HK-2 (cell line): Measurements from ENCODE around the gene HSPA5.
"Not testable (repeated sequence)": the region's sequence is repeated elsewhere in the genome, so short reads cannot be mapped to it uniquely, and the experiment has no call there.

Experiments
- DNase-seq: peaks from one replicate; pipeline ENCODE4 v3.0.0-alpha.2; 2018; ENCODE audit not compliant: unreplicated experiment

The HSPA5 gene

GRCh38 chr9:125241863-125242739, 958 bp upstream of the HSPA5 start:
- no peak for DNase-seq

DNA sequence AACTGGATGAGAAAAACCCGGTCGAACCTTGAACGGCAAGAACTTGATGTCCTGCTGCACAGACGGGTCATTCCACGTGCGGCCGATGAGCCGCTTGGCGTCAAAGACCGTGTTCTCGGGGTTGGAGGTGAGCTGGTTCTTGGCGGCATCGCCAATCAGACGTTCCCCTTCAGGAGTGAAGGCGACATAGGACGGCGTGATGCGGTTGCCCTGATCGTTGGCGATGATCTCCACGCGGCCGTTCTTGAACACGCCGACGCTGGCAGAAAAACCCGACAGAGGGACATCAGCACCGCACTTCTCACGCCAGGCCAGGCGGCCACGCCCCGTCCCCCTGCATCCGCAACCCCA, 519 bp downstream of the HSPA5 start:
- peak; percentile 49 for DNase-seq

DNA sequence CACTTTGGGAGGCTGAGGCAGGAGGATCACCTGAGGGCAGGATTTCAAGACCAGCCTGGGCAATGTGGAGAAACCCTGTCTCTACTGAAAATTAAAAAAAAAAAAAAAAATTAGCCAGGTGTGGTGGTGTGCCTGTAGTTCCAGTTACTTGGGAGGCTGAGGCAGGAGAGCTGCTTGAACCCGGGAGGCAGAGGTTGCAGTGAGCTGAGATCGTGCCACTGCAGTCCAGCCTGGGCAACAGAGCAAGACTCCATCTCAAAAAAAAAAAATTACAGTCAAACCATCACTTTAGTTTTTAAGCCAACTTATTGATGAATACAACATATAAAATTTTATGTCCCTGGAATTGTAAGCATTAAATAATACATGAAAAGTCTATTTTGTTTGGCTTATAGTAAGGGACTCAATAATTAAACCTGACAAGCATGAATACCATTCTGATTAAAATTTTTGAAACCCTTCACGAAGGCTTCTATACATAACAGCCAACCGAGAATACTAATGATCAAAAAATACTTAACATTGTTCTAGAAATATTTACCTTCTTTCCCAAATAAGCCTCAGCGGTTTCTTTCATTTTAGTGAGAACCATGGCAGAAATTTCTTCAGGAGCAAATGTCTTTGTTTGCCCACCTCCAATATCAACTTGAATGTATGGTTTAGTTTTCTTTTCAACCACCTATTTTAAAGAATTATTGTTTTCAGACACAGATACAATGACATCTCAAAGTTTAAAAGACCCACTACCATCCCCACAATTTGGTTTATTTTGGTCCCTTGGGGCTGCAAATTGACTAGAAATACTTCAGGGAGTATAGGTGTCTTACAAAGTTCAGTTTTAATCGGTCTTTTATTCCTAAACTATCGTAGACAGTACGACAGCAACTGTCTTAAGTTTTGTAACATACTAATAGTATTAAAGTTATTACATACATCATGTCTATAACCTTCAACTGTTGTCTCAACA, 1.2 kb downstream of the HSPA5 start:
- DNase-seq = no peak

DNA sequence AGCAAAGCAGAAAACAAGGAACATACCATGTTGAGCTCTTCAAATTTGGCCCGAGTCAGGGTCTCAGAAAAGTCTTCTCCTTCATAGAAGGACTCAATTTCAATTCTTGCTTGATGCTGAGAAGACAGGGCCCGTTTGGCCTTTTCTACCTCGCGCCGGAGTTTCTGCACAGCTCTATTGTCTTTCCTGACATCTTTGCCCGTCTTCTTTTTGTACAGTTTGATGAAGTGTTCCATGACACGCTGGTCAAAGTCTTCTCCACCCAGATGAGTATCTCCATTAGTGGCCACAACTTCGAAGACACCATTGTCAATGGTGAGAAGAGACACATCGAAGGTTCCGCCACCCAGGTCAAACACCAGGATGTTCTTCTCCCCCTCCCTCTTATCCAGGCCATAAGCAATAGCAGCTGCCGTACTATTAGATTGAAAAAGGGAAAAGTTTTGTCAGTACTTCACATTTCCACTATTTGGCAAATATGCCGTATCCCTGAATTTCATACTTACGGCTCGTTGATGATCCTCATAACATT, 2.2 kb downstream of the HSPA5 start:
- no peak for DNase-seq

DNA sequence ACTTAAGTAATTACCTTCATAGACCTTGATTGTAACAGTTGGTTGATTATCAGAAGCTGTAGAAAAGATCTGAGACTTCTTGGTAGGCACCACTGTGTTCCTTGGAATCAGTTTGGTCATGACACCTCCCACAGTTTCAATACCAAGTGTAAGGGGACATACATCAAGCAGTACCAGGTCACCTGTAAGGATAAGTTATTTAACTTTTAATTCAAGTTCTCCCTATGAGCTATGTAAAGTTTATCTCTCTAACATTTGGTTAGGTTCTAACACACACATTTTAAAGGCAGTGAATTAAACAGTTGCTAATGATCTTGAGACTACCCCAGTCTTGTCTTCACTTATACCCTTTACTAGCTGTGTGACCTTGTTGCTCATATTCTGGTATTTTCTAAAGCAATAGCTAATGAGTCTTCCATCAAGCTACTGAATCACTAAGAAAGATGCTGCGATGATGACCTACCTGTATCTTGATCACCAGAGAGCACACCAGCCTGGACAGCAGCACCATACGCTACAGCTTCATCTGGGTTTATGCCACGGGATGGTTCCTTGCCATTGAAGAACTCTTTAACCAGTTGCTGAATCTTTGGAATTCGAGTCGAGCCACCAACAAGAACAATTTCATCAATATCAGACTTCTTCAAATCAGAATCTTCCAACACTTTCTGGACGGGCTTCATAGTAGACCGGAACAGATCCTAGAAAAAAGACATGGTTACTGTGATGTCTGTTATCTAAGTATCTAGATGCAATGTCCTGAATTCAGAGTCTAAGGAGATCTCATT, 2.8 kb downstream of the HSPA5 start:
- no peak for DNase-seq

DNA sequence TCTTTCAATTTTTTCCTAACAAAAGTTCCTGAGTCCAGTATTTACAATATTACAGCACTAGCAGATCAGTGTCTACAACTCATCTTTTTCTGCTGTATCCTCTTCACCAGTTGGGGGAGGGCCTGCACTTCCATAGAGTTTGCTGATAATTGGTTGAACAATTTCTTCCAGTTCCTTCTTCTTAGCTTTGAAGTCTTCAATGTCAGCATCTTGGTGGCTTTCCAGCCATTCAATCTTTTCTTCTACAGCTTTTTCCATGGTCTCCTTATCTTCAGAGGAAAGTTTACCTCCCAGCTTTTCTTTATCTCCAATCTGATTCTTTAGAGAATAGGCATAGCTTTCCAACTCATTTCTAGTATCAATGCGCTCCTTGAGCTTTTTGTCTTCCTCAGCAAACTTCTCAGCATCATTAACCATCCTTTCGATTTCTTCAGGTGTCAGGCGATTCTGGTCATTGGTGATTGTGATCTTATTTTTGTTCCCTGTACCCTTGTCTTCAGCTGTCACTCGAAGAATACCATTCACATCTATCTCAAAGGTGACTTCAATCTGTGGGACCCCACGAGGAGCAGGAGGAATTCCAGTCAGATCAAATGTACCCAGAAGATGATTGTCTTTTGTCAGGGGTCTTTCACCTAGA, 4.5 kb downstream of the HSPA5 start:
- DNase-seq = not testable (repeated sequence)

DNA sequence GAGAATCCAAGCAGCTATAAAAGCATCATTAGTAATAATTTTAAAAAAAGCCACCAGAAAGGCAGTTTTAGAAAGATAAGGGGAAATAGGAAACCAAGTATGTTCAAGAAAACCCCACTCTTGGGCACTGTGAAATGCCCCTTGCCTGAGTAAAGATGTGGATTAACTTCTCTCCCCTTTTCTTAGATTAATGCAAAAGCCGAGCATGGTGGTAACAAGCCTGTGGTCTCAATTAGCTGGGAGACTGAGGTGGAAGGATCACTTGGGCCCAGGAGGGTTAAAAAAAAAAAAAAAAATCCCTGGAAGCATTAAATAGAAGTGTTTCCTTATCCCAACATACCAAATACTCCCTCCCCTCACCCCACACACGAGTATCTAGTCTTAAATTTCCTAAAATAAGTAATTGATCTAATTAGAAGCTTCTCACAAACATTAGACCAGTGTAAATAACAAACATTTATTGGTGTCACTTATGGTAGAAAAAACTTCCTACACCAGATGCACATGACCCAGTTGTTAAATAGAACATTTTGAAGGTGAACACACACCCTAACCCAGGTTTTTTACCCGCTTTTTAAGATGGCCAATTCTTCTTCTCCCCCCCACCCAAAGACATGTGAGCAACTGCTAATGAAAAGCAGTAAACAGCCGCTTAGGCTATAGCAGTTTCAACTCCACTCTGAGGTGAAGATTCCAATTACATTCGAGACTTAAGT, 5.2 kb downstream of the HSPA5 start:
- DNase-seq = no peak

- DNase-seq = not testable (repeated sequence)
Observed at GRCh38 chr9:125234099-125234498, 7.0 kb downstream of the HSPA5 start.

DNA sequence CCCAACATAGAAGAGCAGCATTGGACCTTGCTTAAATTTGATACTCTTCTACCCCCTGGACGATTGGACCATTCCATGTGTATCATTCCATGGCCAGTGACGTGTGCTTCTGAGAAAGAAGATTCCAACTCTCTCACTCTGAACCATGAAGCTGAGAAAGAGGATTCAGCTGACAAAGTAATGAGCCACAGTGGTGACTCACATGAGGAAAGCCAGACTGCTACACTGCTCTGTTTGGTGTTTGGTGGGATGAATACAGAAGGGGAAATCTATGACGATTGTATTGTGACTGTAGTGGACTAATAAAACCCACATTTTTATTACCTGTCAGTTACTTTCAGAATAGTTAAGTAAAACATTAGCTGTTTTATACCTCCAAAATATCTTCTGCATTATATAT, 7.5 kb downstream of the HSPA5 start:
- DNase-seq = peak; percentile 56

DNA sequence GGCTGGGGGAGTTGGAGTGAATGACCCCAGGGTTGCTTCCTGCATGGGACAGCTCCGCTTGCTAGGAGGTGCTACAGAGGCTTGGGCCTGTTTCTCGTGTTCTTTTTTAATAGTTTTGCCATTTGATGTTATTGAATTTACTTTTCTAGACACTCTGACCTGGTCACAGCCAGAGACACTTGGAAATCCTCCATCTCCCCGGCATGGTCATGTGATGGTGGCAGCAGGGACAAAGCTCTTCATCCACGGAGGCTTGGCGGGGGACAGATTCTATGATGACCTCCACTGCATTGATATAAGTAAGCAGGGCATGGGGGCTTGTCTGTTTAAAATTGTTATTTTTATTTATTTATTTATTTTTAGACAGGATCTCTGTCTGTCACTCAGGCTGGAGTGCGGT, 13.4 kb downstream of the HSPA5 start:
- DNase-seq = no peak

- not testable (repeated sequence) for DNase-seq
Observed at GRCh38 chr9:125224858-125225257, 16.3 kb downstream of the HSPA5 start.

DNA sequence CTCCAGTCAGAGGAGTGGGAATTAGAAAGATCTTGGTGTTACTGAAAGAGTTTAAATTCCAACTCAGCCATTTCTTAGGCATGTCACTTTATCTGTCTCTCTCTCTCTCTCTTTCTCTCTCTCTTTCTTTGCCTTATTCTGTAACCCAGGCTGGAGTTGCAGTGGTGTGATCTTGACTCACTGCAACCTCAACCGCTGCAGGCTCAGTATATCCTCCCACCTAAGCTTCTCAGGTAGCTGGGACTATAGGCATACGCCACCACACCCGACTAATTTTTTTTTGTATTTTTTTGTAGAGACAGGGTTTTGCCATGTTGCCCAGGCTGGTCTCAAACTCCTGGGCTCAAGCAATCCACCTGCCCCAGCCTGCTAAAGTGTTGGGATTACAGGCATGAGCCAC, 22.5 kb downstream of the HSPA5 start:
- no peak for DNase-seq

DNA sequence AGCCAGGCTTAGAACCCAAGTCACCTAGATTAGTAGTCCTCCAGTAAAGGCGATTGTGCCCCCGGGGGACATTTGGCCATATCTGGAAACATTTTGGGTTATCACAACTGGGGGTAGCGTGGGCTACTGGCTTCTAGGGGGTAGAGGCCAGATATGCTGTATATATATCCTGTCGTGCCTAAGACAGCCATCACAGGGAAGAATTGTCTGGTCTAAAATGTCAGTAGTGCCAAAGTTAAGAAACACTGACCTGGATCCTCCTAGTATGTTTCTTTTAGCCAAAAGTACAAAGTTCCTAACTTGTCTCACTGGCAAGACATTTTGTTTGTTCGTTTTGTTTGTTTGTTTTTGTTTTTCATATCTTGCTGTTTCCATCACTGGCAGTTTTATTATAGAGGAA, 27.0 kb downstream of the HSPA5 start:
- DNase-seq = no peak

GRCh38 chr9:125204477-125204876, 36.7 kb downstream of the HSPA5 start:
- no peak for DNase-seq

DNA sequence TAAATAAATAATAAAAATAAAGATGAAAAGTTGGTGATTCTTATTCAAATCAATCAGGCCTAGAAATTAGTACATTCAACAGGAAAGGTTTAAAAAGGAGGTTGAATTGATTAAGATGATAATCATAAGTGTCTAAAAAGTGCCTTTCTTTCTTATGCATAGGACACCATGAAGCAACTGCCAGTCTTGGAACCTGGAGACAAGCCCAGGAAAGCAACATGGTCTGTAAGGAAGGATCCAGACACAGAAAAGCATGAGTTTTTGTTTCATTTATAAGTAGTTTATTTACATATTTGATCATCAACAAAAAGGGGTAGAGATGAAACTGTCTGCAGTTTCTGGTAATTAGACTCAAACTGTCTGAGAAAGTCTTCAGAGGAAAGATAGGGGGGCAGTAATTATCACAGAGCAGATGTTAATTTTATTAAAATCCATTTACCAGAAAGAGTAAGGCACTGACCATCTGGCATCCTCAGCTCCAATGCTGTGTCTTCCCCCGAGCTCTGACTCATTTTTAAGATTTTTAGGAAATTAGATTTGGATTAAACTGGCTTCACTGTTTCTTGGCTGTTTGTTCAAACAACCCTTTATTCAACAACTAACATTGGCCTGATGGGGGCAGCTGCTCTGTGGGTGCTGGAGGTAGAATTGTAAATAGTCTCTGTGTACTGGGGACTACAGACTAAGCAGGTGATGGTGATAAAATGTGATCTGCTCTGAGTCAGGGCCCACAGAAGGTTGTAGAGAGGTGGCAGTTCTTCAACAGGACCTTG, 38.1 kb downstream of the HSPA5 start:
- DNase-seq = no peak

DNA sequence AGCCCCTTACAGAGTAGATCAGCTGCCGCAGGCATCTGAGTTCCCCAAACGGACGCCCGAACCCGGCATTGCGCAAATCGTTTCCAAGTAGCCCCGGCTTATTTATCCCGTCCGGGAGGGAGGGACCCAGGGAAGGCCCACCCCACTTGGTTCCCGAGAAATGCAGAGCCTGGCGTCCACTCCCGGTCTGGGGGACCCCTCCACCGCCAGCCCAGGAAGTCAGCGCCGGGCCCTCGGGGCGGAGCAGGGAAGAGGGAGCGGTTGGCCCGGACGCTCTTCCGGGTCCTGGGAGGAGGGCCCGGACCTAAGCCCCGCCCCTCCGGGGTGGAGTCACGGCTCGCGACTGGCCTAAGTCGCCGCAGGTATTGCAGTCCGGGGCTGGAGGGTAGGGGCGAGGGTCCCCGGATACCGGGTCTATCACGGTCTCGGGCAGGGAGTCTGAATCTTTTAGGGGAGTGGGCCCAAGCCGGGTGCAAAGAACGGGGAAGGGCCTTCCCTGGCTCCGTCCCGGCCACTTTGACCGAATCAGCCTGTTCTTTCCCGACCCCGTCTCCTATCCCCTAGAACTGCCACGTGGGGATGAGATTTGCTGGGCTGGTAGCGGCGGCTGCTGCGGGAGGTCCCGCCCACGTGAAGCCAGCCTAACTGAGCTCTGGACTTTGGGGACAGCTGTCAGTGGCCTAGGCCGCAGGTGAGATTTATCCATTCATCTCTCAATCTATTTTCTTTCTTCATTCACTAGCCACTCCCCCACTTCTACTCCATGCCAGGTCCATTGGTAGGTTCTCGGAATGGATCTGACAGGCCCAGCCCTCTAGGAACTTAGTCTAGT, 40.7 kb downstream of the HSPA5 start, which contains the start of gene RABEPK:
Gene RABEPK, plus strand, starts transcription at position 327 of the 832 bp plus-strand sequence. CDS start 2,472 bp downstream, outside the sequence.
- peak; percentile 92 for DNase-seq

DNA sequence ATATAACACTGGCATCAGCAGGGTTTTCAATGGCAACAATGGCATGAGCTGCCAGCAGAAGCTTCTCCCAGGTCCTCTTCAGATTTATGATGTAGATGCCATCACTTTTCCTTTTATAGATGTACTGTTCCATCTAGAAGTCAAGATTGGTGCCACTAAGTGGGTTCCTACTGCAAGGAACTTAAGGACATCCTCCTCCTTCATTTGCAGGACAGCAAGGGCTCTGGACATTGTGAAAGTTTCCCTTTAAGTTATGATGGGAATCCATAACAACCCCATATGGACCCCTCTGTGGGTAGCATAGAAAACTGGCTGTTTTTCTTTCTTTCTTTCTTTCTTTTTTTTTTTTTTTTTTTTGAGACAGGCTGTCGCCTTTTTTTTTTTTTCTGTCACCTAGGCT, 45.6 kb downstream of the HSPA5 start:
- not testable (repeated sequence) for DNase-seq

- DNase-seq = not testable (repeated sequence)
Observed at GRCh38 chr9:125194466-125194865, 46.7 kb downstream of the HSPA5 start.

GRCh38 chr9:125190361-125190801, 50.8 kb downstream of the HSPA5 start:
- peak; percentile 13 for DNase-seq
